Duodenal mucosa (tissue), 2 donors: ENCODE data around the gene DDTL.

Source experiments
- H3K27ac ChIP-seq: one replicate; pipeline ENCODE4 v1.7.0; 2013; ENCODE audit warnings: low read depth, low read length
- H3K27me3 ChIP-seq, 2 donors: one replicate each; pipeline ENCODE4 v1.7.0; 2013; ENCODE audit warnings: low read length in 2 of 2, control low read depth in 1 of 2; ENCODE audit not compliant: insufficient read depth in 2 of 2, control insufficient read depth in 1 of 2
- H3K36me3 ChIP-seq, 2 donors: one replicate each; pipeline ENCODE4 v1.7.0; 2013; ENCODE audit warnings: low read length in 2 of 2, control low read depth in 1 of 2; ENCODE audit not compliant: insufficient read depth in 2 of 2, control insufficient read depth in 1 of 2
- H3K4me1 ChIP-seq, 2 donors: one replicate each; pipeline ENCODE4 v1.7.0; 2013; ENCODE audit warnings: low read length in 2 of 2, control low read depth in 1 of 2; ENCODE audit not compliant: insufficient read depth in 2 of 2, control insufficient read depth in 1 of 2
- H3K4me3 ChIP-seq, 2 donors: one replicate each; pipeline ENCODE4 v1.7.0; 2013; ENCODE audit warnings: low read length in 2 of 2, low read depth in 1 of 2
- H3K9ac ChIP-seq, 2 donors: one replicate each; pipeline ENCODE4 v1.7.0; 2013; ENCODE audit warnings: low read length in 2 of 2, low read depth in 1 of 2
- H3K9me3 ChIP-seq, 2 donors: one replicate each; pipeline ENCODE4 v1.7.0; 2013; ENCODE audit warnings: low read length in 2 of 2, control low read depth in 1 of 2; ENCODE audit not compliant: control insufficient read depth in 1 of 2

The DDTL gene

GRCh38 chr22:24003887-24004286 is 37.2 kb downstream of the DDTL start:
- H3K9ac ChIP-seq, result no peak overlapping the region
- no peak overlapping the region for H3K27ac ChIP-seq
- no peaks in the 10 kb centered on the region for H3K9me3 ChIP-seq
- no peaks in the 10 kb centered on the region for H3K27me3 ChIP-seq
- no peaks in the 10 kb centered on the region for H3K36me3 ChIP-seq
- no peak overlapping the region for H3K4me3 ChIP-seq
- peaks cover 5 to 8% of the 10 kb centered on the region in 2 donors for H3K4me1 ChIP-seq

GRCh38 chr22:24005201-24005600 is 38.5 kb downstream of the DDTL start, which contains the start of gene GSTT4:
Gene GSTT4 (minus strand): TSS chr22:24005453. CDS start chr22:24005356, 97 bp downstream.
- peaks cover 16% of the 10 kb centered on the region in 2 donors for H3K4me1 ChIP-seq
- no peak within 1 kb of the TSS for H3K27ac ChIP-seq
- H3K9ac ChIP-seq, result no peak within 1 kb of the TSS
- no peaks in the 10 kb centered on the region for H3K36me3 ChIP-seq
- no peaks in the 10 kb centered on the region for H3K27me3 ChIP-seq
- H3K9me3 ChIP-seq, result no peaks in the 10 kb centered on the region
- H3K4me3 ChIP-seq, result no peak within 1 kb of the TSS

- H3K27ac ChIP-seq, result no peak overlapping the region
Observed at GRCh38 chr22:24006207-24006913, 39.7 kb downstream of the DDTL start.

GRCh38 chr22:24006914-24007214 is 40.2 kb downstream of the DDTL start:
- H3K27ac ChIP-seq, result no peak overlapping the region
- peaks cover 16 to 25% of the 10 kb centered on the region in 2 donors for H3K4me1 ChIP-seq
- H3K36me3 ChIP-seq, result no peaks in the 10 kb centered on the region
- no peak overlapping the region for H3K9ac ChIP-seq
- no peaks in the 10 kb centered on the region for H3K27me3 ChIP-seq
- no peak overlapping the region for H3K4me3 ChIP-seq
- H3K9me3 ChIP-seq, result no peaks in the 10 kb centered on the region

More at GRCh38 chr22:24006207-24006913, 39.7 kb downstream of the DDTL start:
- H3K27me3 ChIP-seq, result no peaks in the 10 kb centered on the region
- H3K9me3 ChIP-seq, result no peaks in the 10 kb centered on the region
- no peaks in the 10 kb centered on the region for H3K36me3 ChIP-seq
- H3K4me1 ChIP-seq, result peaks cover 16 to 22% of the 10 kb centered on the region in 2 donors
- H3K9ac ChIP-seq, result no peak overlapping the region
- no peak overlapping the region for H3K4me3 ChIP-seq

- Histone ChIP-seq H3K9me3 (no peaks in the 10 kb centered on the region), H3K4me3 (no peak overlapping the region), H3K4me1 (peaks cover 16 to 31% of the 10 kb centered on the region in 2 donors), H3K27ac (no peak overlapping the region), H3K27me3 (no peaks in the 10 kb centered on the region), H3K9ac (no peak overlapping the region), H3K36me3 (no peaks in the 10 kb centered on the region)
Observed at GRCh38 chr22:24007253-24008021, 40.7 kb downstream of the DDTL start.

GRCh38 chr22:24008022-24008283 is 41.3 kb downstream of the DDTL start:
- H3K4me1 ChIP-seq, result peaks cover 16 to 35% of the 10 kb centered on the region in 2 donors
- H3K36me3 ChIP-seq, result no peaks in the 10 kb centered on the region
- H3K27me3 ChIP-seq, result no peaks in the 10 kb centered on the region
- H3K27ac ChIP-seq, result no peak overlapping the region
- H3K9me3 ChIP-seq, result no peaks in the 10 kb centered on the region
- H3K9ac ChIP-seq, result no peak overlapping the region
- no peak overlapping the region for H3K4me3 ChIP-seq

- H3K36me3 ChIP-seq, result no peaks in the 10 kb centered on the region
Observed at GRCh38 chr22:24008381-24009226, 41.9 kb downstream of the DDTL start.

GRCh38 chr22:24009227-24010017 is 42.7 kb downstream of the DDTL start:
- Histone ChIP-seq H3K4me3 (no peak overlapping the region), H3K27ac (no peak overlapping the region), H3K4me1 (peaks cover 16 to 35% of the 10 kb centered on the region in 2 donors), H3K36me3 (no peaks in the 10 kb centered on the region), H3K27me3 (no peaks in the 10 kb centered on the region), H3K9me3 (no peaks in the 10 kb centered on the region), H3K9ac (peak overlapping the region in 1 of 2 donors; percentile 14)

More at GRCh38 chr22:24008381-24009226, 41.9 kb downstream of the DDTL start:
- Histone ChIP-seq H3K27me3 (no peaks in the 10 kb centered on the region), H3K27ac (no peak overlapping the region), H3K9ac (no peak overlapping the region), H3K4me1 (peaks cover 16 to 35% of the 10 kb centered on the region in 2 donors), H3K4me3 (no peak overlapping the region), H3K9me3 (no peaks in the 10 kb centered on the region)

- H3K9ac ChIP-seq, result peak overlapping the region in 1 of 2 donors; percentile 14
- no peak overlapping the region for H3K27ac ChIP-seq
- no peaks in the 10 kb centered on the region for H3K9me3 ChIP-seq
- peaks cover 16 to 35% of the 10 kb centered on the region in 2 donors for H3K4me1 ChIP-seq
- no peaks in the 10 kb centered on the region for H3K36me3 ChIP-seq
- H3K4me3 ChIP-seq, result no peak overlapping the region
- H3K27me3 ChIP-seq, result no peaks in the 10 kb centered on the region
Observed at GRCh38 chr22:24010018-24010391, 43.3 kb downstream of the DDTL start.
